Fibroblast of lung (primary cell): ENCODE results near the gene RNF31. TPM values are rescaled to one million over a fixed set of nuclear protein-coding genes. Genes with fewer than 3 reads are reported as not detected.

Experiments used
- DNase-seq, 2 donors: peaks; one replicate each; pipeline versions ENCODE4 v3.0.0 to v3.0.0-alpha.2; 2010; ENCODE audit warnings: low read depth in 2 of 2
- H2AFZ ChIP-seq: 2 replicates; pipeline ENCODE4 v1.5.1; 2012; ENCODE audit warnings: low read length, control low read depth, inconsistent platforms
- H3K27ac ChIP-seq: 2 replicates; pipeline ENCODE4 v1.5.1; 2011; ENCODE audit warnings: low read length, control low read depth; ENCODE audit not compliant: insufficient read depth
- H3K27me3 ChIP-seq: 2 replicates; pipeline ENCODE4 v1.5.1; 2011; ENCODE audit warnings: mild to moderate bottlenecking, low read length; ENCODE audit not compliant: control insufficient read depth, insufficient read depth
- H3K36me3 ChIP-seq: 2 replicates; pipeline ENCODE4 v1.5.1; 2011; ENCODE audit warnings: low read length; ENCODE audit not compliant: control insufficient read depth, insufficient read depth
- H3K4me1 ChIP-seq: 2 replicates; pipeline ENCODE4 v1.5.1; 2011; ENCODE audit warnings: low read length; ENCODE audit not compliant: control insufficient read depth, insufficient read depth; ENCODE audit errors: extremely low read depth
- H3K4me2 ChIP-seq: 2 replicates; pipeline ENCODE4 v1.5.1; 2011; ENCODE audit warnings: low read length, control low read depth; ENCODE audit not compliant: insufficient read depth; ENCODE audit errors: extremely low read depth
- H3K4me3 ChIP-seq, 4 experiments: fragments of 200-600 bp in 1 of 4; sonication (generic) in 1 of 4; replicated peaks in 1 of 4; 2 replicates each; pipeline ENCODE4 v1.5.1; 2011 to 2016; ENCODE audit warnings: low read length in 4 of 4, low read depth in 3 of 4, mild to moderate bottlenecking in 3 of 4, control low read depth in 2 of 4, inconsistent platforms in 1 of 4, mixed read lengths in 1 of 4; ENCODE audit not compliant: insufficient read depth in 1 of 4; ENCODE audit errors: control extremely low read depth in 1 of 4
- H3K79me2 ChIP-seq: 2 replicates; pipeline ENCODE4 v1.5.1; 2012; ENCODE audit warnings: mild to moderate bottlenecking, low read length, inconsistent platforms; ENCODE audit not compliant: control insufficient read depth, insufficient read depth
- H3K9ac ChIP-seq: 2 replicates; pipeline ENCODE4 v1.5.1; 2011; ENCODE audit warnings: mild to moderate bottlenecking, low read length, control low read depth; ENCODE audit not compliant: insufficient read depth
- H3K9me3 ChIP-seq: 2 replicates; pipeline ENCODE4 v1.5.1; 2012; ENCODE audit warnings: low read depth, low read length; ENCODE audit not compliant: control insufficient read depth, insufficient read depth
- H4K20me1 ChIP-seq: 2 replicates; pipeline ENCODE4 v1.5.1; 2011; ENCODE audit warnings: low read length; ENCODE audit not compliant: control insufficient read depth, insufficient read depth; ENCODE audit errors: extremely low read depth
- EZH2 ChIP-seq: IDR thresholded peaks from 2 replicates; pipeline ENCODE4 v1.5.1; 2012; ENCODE audit warnings: low read length, control low read depth, mild to moderate bottlenecking; ENCODE audit errors: missing control alignments
- polyA plus RNA-seq, 2 donors: library from polyadenylated mRNA; depleted of rRNA in 1 of 2; stranded (reverse) in 1 of 2; unstranded in 1 of 2; fragments of >200 nt; gene quantifications; 2 replicates each; pipeline ENCODE4 v1.2.1, GENCODE V29; 2011 to 2012; ENCODE audit warnings: missing spikeins in 1 of 2
- total RNA-seq: library from RNA; depleted of rRNA; stranded (reverse); fragments of >200 nt; gene quantifications from 2 replicates; pipeline ENCODE4 v1.2.1, GENCODE V29; 2014
- TF ChIP-seq, protein P1 (sequence below), 2 donors: IDR thresholded peaks in 1 of 2; conservative IDR thresholded peaks in 1 of 2; 1 replicate in 1 of 2; 2 replicates in 1 of 2; pipeline ENCODE4 v1.5.1; 2011 to 2012; ENCODE audit warnings: low read length in 2 of 2, control low read depth in 1 of 2, inconsistent platforms in 1 of 2, low read depth in 1 of 2, mild to moderate bottlenecking in 1 of 2

Gene RNF31
- total and polyA plus RNA-seq, 2 donors (not counting 1 experiment from before 2014, with no cell fraction given), result 9.2 to 25.4 TPM

DNA sequence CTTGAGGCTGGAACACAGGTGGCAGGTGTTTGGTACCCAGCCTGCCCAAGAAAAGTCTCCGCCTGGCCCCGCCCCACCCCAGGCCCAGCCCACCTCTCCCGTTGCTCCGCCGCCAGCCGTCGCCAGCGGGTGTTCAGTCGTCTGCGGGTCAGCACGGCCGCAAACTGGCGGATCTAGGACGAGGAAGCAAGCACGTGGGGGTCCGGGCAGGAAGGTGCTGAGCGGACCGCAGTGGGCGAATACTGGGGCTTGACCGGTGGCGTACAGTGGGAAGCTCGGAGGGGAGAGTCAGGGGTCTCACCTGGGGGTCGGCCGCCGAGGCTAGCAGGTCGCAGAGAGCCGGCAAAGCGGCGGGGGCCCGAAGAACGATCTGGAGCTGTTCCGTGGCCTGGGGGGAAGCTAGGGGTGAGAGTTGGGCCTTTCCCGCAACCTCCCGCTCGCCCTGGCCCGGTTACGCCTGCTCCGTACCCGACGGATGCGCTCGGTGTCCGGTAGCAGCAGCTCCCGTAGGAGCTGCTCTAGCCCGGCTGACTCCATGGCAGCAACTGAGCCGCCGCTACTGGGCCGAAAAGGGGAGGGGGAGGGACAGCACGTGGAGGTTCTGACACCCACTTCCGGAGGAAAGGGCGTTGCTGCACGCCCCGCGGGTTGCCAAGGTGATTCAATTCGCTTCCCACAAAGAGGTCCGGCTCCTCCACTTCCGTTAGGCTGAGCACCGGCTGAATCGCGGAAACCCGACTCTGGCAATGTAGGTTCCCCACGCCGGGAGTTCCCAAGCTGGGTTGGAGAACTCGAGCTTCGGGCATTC is 41.2 kb downstream of the RNF31 start, which contains the start of gene IPO4:
Gene IPO4, minus strand, starts transcription at position 566 of the 808 bp plus-strand sequence. Its CDS starts 29 bp downstream, at position 537.
- no peak for TF ChIP-seq EZH2
- TF ChIP-seq, protein P1, sequence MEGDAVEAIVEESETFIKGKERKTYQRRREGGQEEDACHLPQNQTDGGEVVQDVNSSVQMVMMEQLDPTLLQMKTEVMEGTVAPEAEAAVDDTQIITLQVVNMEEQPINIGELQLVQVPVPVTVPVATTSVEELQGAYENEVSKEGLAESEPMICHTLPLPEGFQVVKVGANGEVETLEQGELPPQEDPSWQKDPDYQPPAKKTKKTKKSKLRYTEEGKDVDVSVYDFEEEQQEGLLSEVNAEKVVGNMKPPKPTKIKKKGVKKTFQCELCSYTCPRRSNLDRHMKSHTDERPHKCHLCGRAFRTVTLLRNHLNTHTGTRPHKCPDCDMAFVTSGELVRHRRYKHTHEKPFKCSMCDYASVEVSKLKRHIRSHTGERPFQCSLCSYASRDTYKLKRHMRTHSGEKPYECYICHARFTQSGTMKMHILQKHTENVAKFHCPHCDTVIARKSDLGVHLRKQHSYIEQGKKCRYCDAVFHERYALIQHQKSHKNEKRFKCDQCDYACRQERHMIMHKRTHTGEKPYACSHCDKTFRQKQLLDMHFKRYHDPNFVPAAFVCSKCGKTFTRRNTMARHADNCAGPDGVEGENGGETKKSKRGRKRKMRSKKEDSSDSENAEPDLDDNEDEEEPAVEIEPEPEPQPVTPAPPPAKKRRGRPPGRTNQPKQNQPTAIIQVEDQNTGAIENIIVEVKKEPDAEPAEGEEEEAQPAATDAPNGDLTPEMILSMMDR (conservative IDR thresholded peaks at IDR 0.05 in 1 of 2, IDR thresholded peaks at IDR 0.05 in 1 of 2; ENCODE audit: low read depth in 1 of 2, low read length in 2 of 2), result no peak
- Histone ChIP-seq H3K4me2 (peak within 1 kb of the TSS; percentile 97), H3K27me3 (no peaks in the 10 kb centered on the region), H3K79me2 (peaks cover 14% of the 10 kb centered on the region), H4K20me1 (no peaks in the 10 kb centered on the region), H3K4me3 (peak within 1 kb of the TSS; percentile 78 to 87 (median 82)), H3K9ac (peak within 1 kb of the TSS; percentile 80), H3K4me1 (peaks cover 4% of the 10 kb centered on the region), H2AFZ (peak within 1 kb of the TSS; percentile 54), H3K36me3 (peaks cover 29% of the 10 kb centered on the region), H3K9me3 (no peaks in the 10 kb centered on the region), H3K27ac (peak within 1 kb of the TSS; percentile 86)
- peak; percentile 98 to 99 for DNase-seq

DNA sequence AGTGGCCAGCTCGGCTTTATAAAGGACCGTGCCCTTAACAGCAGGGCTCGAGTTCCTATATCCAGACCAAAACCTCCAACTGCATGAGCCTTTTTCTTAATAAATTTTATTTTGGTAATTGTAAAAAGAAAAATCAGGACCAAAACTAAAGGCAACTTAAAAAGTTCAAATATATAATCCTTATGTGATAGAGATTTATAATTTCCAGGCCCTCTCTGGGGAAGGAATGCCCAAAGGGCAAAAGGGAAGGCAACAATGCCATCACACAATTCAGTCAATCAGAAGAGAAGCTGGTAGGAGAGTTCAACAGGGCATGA is 41.7 kb downstream of the RNF31 start:
- DNase-seq, result no peak
- Histone ChIP-seq H3K36me3 (peaks cover 27% of the 10 kb centered on the region), H3K4me2 (peak overlapping the region; percentile 97), H3K27me3 (no peaks in the 10 kb centered on the region), H3K9ac (peak overlapping the region; percentile 10), H3K4me1 (peaks cover 4% of the 10 kb centered on the region), H3K27ac (peak overlapping the region; percentile 86), H2AFZ (no peak overlapping the region), H3K4me3 (peak overlapping the region in 2 of 4 experiments; percentile 23 to 84), H4K20me1 (no peaks in the 10 kb centered on the region), H3K9me3 (no peaks in the 10 kb centered on the region), H3K79me2 (peaks cover 14% of the 10 kb centered on the region)
- TF ChIP-seq EZH2, result no peak
- TF ChIP-seq, protein P1 (conservative IDR thresholded peaks at IDR 0.05 in 1 of 2, IDR thresholded peaks at IDR 0.05 in 1 of 2; ENCODE audit: low read depth in 1 of 2, low read length in 2 of 2), result no peak

DNA sequence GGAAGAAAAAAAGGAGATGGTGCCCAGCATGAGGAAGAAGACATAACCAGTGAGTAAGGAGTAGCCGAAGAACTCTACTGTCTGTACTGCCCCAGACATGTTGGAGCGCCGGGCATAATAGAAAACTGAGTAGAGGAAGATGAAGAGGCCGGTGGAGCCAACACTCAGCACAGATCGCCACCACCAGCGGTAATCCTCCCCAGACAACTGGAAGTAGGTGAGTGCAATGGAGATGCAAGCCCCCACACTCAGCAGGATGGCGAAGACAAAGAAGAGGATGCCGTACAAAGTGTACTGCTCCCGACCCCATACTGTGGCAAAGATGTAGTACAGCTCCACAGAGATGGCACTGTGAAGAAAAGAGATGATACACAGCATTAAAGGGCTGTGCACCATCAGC is 42.2 kb downstream of the RNF31 start:
- peaks cover 19% of the 10 kb centered on the region for H3K79me2 ChIP-seq
- H3K4me1 ChIP-seq, result peaks cover 4% of the 10 kb centered on the region
- H3K36me3 ChIP-seq, result peaks cover 23% of the 10 kb centered on the region
- no peaks in the 10 kb centered on the region for H3K9me3 ChIP-seq
- H2AFZ ChIP-seq, result no peak overlapping the region
- H4K20me1 ChIP-seq, result no peaks in the 10 kb centered on the region
- no peaks in the 10 kb centered on the region for H3K27me3 ChIP-seq
- H3K9ac ChIP-seq, result no peak overlapping the region
- H3K27ac ChIP-seq, result no peak overlapping the region
- DNase-seq, result no peak
- H3K4me3 ChIP-seq, result no peak overlapping the region
- no peak overlapping the region for H3K4me2 ChIP-seq
- TF ChIP-seq, protein P1 (conservative IDR thresholded peaks at IDR 0.05 in 1 of 2, IDR thresholded peaks at IDR 0.05 in 1 of 2; ENCODE audit: low read depth in 1 of 2, low read length in 2 of 2), result no peak
- TF ChIP-seq EZH2, result no peak
